Left hindlimb (tissue), 1 donor: ENCODE results near the gene GABRG3.

ENCODE experiments used
- DNase-seq: peaks from one replicate; pipeline ENCODE4 v3.0.0-alpha.2; 2018

GABRG3 gene

DNA sequence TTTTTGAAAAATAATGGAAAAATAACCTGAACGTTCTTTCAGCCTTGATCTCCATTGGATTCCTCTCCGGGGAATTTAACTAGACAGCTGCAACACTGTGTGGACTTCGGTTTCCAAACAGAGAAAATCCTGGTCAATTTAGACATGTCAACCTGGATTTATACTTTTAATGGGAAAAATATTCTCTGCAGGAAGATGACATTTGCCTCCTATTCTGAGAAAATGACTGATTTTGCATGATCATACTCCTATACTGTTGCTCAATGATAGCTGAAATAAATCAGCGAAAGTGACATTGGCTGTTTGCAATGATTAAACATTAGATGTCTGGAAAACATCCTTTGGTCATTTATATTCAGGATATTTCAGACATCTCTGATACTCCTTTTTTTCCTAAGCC is 94.8 kb downstream of the GABRG3 start:
- no peak for DNase-seq

DNA sequence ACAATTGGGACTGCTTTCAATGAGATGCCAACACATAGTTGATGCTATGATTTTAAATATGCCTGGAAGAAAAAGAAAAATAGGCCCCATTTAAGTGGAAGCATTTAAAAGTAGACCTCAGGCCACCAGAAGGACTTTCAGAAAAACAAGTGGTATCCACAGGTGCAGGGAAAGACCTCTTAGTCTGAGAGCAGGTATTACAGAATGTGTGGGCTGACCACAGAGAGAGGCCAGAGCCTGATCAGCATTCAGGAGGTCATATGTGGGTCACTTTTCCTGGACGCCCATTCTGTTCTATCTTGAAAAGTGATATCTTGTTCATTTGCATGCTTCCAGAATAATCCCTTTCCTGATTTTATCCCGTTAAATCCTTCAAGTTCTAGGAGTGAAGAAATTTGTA is 95.5 kb downstream of the GABRG3 start:
- DNase-seq, result no peak

DNA sequence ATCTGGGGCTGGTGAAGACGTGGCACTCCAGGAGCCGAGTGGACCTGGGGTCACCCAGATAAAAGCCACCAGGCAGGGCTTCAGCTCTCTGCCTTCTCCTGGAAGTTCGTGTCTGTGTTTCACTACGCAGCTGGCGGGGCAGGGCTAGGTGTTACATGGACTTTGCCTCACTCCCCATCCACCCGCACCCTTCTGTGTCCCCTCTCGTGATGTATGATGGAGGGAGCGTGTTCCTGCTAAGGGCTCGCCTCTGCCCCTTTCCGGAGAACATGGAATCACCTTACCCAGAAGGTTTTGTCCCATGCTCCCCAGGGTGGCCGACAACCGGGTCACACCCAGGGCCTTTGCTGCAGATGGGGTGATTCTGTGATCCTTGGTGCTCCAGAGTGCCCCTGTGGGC is 96.2 kb downstream of the GABRG3 start:
- DNase-seq, result no peak

DNA sequence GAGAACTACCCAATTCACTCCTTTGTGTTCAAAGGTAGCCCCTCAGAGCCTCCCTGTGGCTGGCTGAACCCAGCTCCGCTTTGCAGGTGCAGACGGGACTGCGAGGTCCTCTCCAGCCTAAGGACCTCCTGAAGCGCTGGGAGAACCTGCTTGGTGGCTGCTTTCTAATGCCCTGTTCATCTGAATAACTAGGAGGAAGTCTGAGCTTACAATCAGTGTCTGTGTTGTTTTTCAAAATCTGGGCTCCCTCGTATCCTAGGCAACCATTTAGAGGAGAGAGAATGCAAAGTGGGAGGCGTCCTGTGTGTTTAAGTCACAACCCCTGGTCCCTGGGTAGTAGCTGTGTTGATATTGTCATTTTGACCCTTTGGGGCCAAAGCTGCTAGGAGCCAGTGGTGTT is 99.9 kb downstream of the GABRG3 start:
- no peak for DNase-seq

DNA sequence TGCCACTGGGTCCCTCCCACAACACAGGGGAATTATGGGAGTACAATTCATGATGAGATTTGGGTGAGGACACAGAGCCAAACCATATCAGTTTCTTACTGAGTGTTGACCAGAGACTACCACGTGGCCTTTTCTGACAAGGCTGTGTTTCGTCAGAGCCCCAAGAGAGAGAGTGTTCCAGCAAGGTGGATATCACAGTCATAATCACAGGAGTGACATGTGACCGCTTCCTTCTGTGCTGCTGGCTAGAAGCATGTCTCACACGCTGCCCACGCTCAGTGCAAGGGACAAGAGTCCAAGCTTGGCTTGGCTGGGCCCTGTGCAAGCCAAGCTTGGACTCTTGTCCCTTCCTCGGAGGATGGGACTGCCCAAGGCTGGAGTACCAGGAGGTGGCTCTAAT is 103.2 kb downstream of the GABRG3 start:
- DNase-seq, result no peak

DNA sequence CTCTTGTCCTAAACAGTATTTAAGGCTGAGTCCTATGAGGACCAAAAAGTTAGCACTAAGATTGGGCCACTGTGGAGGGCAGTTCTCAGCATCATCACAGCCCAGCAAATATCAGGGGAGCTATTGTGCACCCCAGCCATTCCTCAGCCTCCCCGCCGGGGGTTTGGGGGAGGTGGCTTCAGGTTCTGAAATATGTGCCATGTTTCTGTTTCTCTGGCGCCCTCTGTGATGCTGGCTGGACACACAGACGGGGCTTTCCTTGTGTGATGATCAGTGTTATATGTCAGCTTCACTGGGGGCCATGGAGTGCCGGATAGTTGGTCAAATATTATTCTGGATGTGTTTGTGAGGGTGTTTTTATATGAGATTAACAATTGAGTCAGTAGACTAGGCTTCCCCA is 106.8 kb downstream of the GABRG3 start:
- DNase-seq, result no peak

DNA sequence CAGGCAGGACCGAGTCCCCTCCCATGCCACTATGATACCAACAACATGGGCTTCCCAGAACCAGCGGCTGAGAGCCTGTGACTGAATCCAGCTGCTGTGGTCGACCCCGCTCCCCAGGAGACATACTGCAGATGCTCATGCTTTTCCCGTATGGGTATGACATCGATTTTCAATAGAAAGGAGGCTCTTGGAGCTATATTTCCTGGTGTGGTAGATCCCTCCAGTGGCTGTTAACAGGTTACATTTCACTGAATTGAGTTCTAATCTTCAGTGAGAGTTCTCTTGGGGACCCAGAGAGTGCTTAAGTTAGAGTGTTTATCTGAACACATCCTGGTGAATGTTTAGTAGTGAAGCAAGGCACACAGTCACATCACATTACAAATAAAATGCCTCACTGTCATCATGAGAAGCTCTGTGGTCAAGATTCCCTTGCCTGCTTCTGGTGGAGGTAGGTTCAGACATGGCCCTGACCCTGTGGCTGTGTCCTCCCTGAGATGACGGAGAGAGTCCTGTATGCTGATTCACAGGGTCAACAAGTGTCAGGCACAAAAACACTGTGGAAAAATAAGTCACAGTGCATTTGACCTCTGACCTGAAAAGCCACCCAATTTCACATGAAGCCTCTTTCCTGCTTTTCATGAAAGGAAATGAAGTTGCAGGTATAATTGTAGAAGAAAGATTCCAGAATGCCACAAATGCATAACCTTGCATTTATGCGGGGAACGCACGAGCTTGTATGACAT is 110.9 kb downstream of the GABRG3 start:
- no peak for DNase-seq

DNA sequence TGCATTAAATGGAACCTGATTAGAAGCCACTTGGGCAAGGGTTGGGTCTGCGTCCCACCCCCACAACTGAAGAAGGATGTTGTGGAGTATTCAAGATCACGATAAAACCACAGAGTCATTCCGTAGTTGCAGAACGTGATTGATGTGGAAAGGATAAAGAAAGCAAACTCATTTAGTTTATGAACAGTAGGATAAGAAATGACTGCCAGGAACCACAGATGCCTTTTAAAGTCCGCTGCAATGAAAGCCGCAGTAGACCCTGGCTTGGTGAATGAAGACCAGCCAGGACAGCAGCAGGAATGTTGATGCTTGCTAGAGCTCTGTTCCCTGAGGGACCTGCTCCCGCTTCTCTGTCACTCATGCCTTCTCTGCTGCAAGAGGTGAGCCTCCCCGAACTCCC is 111.5 kb downstream of the GABRG3 start:
- DNase-seq, result no peak

DNA sequence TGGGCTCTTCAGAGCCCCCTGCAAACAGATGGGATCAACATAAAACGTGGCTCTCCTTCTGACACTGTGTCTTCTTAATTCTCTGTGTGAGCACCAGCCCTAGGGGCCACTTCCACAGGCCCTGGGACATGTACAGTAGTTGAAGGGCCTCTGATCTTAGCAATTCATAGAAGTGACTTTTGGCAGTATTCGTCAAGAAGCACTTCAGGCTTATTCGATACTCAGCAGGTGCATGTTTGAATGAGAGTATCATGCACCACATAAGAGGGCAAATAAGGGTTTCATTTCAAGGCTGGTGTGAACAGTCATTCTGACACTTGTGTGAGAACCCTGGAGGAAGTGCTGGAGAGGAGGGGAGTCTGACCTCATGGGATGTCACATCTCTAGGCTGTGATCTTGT is 113.9 kb downstream of the GABRG3 start:
- no peak for DNase-seq

DNA sequence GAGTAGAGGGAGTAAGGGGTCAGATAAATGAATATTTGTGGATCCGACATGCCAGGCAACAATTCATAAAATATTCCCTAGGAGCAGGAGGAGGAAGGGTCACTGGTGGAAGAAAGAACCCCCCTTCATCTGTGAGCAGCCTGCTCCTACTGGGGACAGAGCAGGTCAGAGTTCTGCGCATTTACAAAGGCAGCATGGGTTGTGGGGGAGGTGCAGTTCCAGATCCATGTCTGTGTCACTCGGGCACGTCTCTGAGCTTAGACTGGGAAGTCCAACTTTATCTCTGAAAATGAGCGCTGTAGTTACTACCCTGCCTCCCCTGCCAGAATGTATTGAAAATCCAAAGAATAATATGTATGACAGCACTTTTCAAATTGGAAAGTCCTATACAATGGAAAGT is 115.2 kb downstream of the GABRG3 start:
- no peak for DNase-seq

DNA sequence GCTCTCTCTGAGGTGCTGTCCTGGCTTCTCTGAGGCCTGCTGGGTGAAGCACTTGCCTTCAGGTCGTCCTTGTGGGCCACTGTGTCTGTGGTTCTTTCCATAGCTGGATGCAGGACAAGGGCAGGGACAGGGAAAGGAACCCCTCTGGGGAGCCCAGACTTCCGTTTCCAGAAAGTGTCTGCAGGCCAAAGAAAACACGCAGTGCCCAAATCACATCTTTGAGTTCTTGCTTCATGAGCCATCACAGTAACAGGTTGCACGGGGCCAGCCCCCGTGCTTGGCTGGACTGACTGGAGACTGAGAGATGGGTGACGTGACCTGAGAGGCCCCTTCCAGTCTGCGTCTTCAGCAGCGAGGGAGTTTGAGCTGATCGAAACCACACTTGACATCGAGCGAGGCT is 115.8 kb downstream of the GABRG3 start:
- DNase-seq, result no peak

DNA sequence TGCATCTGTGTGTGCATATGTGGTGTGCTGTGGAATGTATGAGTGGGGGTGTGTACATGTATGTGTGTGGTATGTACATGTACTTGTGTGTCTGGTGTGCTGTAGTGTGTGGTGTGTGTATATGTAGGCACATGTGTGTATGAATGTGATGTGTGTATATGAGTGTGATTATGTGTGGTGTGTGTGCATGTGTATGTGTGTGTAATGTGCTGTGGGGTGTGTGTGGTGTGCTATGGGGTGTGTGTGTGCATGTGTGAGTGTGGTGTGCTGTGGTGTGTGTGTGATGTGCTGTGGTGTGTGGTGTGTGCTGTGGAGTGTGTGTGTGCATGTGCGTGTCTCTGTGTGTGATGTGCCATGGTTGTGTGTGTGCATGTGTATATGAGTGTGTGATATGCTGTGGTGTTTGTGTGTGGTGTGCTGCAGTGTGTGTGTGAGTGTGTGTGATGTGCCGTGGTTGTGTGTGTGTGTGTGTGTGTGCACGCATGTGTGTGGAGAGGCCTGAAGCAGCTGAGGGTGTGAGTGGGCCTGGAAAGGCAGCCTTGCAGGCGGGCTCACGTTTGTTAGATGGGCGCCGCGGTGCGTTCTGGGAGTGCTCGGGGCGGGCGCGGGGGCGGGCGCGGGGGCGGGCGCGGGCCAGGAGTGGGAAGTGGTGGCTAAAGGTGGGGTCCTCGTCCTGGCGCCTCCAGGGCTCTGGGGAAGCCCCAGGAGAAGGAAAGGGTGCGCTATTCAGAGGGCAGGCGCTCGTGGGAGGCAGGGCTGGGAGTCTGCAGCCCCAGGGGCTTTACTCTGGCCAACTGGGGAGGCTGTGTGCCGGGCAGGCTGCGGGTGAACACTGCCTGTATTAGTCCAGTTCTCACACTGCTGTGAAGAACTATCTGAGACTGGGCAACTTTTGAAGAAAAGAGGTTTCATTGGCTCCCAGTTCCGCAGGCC is 116.9 kb downstream of the GABRG3 start:
- DNase-seq, result no peak

DNA sequence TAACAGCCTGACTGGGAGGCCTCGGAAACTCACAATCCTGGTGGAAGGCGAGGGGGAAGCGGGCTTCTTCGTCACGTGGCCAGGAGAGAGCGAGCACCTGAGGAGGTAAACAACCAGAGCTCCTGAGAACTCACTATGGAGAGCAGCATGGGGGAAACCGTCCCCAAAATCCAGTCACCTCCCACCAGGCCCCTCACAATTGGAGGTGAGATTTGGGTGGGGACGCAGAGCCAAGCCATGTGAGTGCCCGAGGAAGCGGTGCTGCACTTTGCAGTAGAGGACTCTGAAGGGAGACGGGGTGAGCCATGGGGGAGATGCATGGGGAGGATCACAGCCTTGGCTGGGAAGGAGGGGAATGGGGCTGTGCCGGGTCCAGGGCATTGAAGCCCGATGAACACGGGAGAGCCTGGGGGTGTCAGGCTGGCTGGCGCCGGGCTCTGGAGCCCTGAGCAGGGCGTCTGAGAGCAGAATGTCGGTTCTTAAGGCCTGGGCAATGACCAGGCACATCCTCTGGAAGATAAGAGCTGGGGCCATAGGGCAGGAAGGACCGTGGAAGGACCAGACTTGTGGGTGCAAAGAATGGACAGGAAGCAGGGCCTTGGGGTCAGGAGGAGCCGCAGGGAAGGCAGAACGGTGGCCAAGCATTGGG is 117.7 kb downstream of the GABRG3 start:
- DNase-seq, result no peak

DNA sequence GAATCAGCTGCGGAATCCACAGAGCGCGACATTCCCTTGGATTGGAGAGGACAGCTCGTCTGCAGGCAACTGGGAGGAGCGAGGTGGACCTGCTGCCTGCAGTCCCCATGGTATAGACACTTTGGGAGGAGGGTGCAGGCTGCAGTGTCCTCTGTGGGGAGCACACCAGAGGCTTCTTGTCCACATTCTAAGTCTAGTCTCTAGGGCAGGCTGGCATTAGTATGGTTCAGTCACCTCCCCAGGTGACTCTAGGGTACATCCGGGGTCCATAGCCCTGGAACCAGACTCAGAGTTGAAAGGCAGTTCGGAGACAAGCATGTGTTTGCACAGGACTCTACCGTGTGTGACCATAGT is 118.2 kb downstream of the GABRG3 start:
- DNase-seq, result no peak

DNA sequence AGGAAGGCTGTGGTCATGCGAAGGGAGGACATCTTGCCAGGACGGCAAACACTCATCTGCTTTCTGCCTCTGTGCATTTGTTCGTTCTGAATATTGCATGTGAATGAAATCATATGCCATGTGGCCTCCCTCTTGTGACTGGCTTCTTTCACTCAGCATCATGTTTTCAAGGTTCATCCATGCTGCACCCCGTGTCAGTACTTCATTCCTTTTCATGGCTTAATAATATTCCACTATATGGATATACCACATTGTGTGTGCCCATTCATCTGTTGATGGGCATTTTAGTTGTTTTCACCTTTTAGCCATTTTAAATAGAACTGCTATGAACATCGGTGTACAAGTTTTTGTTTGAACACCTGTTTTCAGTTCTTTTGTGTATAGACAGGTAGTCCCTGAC is 118.7 kb downstream of the GABRG3 start:
- no peak for DNase-seq

DNA sequence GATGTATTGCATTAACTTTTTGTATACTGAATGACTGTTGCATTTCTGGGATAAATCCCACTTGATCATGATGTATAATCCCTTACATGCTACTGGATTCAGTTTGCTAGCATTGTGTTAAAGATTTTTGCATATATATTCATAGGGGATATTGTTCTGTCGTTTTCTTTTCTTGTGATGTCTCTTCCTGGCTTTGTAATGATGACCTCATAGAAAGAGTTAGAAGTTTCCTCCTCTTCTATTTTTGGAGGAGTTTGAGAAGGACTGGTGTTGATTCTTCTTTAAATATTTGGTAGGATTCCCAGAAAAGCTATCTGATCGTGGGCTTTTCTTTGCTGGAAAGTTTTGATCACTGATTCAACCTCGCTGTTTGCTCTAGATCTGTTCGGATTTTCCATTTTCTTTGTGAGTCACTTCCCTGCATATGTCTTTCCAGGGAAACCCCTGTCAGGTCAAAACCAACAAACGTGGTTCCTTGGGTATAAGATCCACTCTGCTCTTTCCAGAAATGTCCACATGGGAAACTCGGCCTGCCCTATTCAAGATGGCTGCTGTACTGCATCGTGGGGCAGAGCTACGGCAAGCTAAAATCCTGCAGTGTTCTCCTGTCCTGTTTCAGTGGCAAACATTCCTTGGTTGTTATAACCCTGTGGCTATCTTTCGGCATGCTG is 120.4 kb downstream of the GABRG3 start:
- no peak for DNase-seq

DNA sequence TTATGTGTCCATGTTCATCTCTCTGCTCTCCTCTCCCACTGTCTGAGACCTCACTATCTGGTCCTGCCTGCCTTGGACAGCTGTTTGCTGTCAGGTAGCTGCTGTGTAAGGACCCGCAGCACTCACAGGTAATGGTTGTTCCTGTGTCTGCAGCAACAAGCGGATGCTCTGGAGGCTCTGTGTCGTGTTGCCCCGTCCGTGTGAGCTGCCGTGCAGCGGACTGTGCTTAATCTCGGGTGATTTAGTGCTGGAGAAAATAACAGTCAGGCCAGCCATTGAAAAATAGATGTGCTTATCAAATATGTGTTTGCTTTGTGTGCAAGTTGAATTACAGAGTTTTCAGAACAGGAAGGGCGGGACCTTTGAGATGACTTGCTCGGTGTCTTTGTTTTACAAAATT is 121.4 kb downstream of the GABRG3 start:
- DNase-seq, result no peak

DNA sequence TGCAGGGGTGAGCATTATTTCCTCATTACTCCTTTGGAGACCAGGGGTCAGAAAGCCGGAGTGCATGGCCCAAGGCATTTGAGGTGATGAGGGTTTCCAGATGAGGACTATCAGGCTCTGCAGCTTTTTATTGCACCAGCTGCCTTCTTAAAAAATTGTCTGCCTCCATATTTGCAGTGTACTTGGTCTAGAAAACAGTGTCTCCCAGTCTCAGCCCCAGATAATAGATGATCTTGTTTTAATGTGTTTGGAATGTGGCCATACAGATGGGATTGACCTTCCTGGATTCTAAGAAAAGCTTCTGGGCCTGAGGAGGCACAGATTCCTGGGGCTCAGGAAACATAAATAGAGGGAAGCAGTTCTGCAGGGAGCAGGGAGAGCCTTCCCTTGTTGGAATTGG is 123.3 kb downstream of the GABRG3 start:
- DNase-seq, result no peak

DNA sequence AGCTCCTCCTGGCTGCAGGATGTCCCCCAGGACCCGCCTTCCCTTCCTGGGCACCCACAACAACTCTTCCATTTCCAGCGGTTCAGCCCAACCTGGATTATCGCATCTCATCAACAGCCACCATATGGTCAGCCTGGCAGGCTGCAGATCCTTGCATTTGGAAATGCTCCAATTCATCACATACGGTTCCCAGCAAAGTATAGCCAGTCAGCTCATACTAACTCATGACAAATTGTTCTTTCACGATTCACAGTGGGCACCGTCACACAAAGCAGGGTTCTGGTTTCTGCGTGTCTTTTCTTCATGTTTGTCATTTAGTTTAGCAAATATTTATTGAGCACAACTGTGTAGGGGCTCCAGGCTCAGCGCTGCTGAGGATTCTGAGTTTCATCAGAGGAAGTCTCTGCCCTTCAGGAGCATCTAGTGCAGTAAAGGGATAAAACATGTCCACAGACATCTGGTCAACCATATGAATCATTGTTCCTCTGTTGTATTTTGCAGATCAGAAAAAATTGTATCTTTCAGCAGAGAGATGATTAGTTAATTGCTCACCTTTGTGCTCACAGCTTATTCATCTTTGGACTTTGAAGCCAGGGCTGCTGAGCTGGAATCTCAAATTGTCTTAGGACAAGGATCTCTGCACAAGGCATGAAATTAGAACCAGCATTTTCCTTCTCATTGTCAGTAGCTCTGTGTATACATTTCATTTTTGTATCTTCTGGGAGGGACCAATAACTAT is 125.1 kb downstream of the GABRG3 start:
- DNase-seq, result no peak

DNA sequence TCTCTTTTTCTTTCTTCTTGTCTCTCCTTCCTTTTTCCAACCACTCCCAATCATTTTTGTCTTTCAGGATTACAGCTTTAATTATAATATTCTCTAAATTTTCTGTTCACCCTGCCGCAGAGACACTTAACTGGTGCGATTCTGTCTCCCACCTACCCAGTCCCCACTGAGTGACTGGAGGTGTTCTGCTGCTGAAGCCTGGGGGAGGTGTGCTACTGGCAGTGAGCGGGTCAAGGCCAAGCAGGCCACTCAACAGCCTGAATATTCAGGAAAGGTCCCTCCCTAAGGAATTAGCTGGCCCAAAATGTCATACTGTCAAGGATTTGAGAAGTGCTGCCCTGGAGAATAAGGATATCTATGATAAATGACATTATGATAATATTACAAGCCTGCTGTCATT is 126.5 kb downstream of the GABRG3 start:
- no peak for DNase-seq

DNA sequence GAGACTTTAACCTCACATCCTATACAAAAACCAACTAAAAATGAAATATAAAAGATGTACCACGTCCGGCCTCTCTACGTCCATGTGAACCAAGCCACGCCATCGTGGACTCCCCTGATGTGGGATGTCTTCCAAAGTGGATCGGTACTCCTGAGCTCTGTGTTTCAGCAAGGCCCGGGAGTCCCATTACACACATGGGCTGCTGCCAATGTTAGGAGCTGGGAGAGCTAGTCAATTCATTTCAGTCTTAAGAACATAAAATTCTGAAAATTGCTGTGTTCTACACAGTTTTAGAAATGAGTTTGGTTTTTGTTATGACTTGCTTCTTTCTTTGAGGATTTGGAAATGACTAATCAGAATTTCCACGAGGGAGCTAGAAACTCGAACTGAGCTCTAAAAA is 131.0 kb downstream of the GABRG3 start:
- DNase-seq, result no peak

DNA sequence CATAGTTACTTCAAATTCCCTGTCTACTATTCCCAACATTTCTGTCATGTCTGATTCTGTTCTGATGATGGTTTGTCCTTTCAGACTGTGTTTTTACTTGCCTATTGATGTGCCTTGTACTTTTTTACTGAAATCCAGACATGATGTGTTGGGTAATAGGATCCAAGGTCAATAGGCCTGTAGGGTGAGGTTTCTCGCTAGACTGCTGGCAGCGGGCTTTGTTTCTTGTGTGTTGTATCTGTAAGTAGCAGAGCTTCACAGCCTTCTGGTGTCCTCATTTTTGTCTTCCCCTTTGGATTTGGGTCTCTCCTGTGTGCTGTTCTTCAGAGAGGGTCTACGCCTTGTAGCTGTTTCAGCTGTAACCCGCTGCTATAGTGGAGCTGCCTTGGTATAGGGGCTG is 140.3 kb downstream of the GABRG3 start:
- no peak for DNase-seq

DNA sequence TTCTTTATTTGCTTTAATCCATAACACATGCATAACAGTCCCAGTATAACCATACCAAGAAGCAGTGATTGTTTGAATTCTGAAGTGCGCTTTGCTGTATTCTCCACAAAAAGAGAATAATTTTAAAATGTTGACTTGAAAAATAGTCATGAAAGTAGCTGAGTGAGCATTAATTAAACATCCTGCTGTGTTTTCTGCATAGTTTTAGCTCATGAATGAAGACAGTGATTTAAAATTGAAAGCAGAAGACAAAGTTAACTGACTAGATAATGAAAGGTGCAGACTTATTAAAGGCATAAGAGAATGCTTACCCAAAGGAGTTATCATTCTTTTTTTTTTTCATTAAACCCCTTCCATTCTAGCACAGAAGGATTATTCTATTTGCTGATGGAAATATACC is 143.5 kb downstream of the GABRG3 start:
- DNase-seq, result no peak
